ENCODE measurements around the gene FRZB. TPM values are rescaled to one million over a fixed set of nuclear protein-coding genes. Genes with fewer than 3 reads are reported as not detected.
"Not testable (repeated sequence)": the region's sequence is repeated elsewhere in the genome, so short reads cannot be mapped to it uniquely, and the experiment has no call there.

The FRZB gene
- total RNA-seq, 1 donor from 2014 or later, result 0.32 TPM

GRCh38 chr2:182890305-182890704, 23.9 kb upstream of the FRZB start:
- ATAC-seq, result no peak

DNA sequence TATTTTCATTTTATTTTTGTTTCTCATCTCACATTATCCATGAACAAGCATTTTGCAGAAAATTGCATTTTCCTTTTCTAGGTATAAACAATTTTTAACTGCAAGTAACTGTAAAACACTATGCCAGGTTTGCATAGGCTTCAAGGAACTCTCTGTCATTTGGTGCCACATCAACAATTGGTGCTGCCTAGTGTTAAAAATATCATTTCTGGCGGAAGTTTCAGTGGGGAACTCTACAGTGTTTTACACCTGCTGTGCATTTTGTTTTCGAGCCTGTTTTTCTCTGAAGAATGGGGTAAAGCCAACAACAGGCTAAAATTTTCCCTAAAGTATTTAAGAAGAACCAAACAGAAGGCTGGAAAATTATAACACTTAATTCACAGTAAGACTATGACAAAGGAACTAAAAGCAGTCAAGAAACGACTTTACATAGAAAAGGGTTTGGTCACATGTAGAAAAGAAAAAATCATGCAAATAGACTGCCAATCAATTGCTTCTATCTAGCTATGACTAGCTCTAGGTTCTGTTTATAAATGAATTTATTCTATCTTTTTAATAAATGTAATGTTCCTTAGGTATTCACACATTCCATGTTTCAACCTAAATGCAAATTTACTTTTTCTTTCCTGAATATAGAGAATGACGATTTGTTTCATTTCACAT, 21.4 kb upstream of the FRZB start:
- ATAC-seq, result no peak

DNA sequence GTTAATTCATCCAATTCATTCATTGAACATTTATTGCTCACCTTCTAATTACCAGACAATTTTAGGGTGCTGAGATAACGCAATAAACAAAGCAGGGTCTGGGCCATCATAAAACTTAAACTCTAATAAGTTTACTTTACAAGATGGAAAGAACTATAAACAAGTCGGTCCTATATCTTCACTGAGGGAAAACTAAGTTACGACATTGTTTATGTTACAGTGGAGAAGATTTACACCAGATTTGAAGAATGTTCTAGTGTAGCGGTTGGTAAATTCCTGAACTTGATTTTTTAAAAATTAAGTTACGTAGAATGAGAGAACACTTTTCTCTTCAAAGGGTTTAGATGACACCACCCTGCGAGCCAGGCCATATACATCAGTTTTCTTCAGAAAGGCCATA, 20.7 kb upstream of the FRZB start:
- no peak for ATAC-seq

GRCh38 chr2:182885771-182886170, 19.3 kb upstream of the FRZB start:
- ATAC-seq, result no peak

DNA sequence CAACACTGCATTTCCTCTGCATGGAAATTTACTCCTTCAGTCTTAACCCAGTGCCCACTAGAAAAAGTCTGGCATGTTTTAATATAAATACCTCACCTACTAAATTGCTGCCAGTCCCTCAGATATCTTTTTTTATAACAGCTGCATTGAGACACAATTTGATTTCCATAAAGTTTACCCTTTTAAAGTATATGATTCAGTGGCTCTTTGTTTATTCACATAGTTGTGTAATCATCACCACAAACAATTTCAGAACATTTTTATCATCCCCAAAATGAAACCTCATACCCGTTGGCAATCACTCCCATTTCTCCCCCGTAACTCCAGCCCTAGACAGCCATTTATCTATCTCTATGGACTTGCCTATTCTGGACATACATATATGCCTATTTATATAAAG, 17.0 kb upstream of the FRZB start:
- no peak for ATAC-seq

- not testable (repeated sequence) for ATAC-seq
These were observed 13.7 kb upstream of the FRZB start for GRCh38 chr2:182880100-182880499.

DNA sequence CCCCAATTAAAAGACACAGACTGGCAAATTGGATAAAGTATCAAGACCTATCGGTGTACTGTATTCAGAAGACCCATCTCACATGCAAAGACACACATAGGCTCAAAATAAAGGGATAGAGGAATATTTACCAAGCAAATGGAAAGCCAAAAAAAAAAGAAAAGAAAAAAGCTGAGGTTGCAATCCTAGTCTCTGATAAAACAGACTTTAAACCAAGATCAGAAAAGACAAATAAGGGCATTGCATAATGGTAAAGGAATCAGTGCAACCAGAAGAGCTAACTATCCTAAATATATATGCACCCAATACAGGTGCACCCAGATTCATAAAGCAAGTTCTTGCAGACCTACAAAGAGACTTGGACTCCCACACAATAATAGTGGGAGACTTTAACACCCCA, 10.2 kb upstream of the FRZB start:
- not testable (repeated sequence) for ATAC-seq

- no peak for ATAC-seq
These were observed 3.8 kb upstream of the FRZB start for GRCh38 chr2:182870227-182870626.

DNA sequence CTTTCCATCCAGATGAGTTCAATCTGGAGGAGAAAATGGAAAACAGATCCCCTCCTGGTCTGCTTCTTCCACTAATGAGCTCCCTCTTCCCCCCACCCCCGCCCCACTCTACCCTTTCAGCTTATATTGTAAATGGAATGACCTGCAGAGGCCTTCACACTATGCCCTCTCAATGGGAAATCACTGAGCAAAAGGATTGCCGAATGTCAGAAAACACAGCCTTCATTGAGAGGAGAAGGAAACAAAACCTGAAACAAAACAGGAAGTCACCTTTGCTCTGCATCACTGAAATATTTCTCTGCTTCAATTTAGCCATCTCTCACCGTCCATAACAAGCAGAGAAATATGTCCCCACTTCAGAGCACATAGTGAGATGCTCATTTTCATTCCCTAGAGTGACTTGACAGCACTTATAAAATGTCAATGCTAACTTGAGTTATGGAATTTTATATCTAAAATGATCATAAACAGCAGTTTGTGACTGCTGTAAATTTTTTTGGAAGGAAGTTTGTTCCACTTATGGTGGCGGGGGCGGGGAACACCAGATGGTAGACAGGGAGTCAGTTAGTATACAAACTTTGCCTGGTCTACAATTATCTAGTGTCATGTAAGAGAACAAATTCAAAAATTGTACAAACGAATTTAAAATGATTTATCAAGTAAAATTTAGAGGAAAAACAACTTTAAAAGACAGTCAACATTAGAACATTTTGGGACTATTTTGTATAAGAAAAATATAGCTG, 1.8 kb upstream of the FRZB start:
- no peak for ATAC-seq

- no peak for ATAC-seq
These were observed 1.1 kb upstream of the FRZB start for GRCh38 chr2:182867426-182868053.

GRCh38 chr2:182866095-182866460, 359 bp downstream of the FRZB start:
- ATAC-seq, result peak; percentile 17

DNA sequence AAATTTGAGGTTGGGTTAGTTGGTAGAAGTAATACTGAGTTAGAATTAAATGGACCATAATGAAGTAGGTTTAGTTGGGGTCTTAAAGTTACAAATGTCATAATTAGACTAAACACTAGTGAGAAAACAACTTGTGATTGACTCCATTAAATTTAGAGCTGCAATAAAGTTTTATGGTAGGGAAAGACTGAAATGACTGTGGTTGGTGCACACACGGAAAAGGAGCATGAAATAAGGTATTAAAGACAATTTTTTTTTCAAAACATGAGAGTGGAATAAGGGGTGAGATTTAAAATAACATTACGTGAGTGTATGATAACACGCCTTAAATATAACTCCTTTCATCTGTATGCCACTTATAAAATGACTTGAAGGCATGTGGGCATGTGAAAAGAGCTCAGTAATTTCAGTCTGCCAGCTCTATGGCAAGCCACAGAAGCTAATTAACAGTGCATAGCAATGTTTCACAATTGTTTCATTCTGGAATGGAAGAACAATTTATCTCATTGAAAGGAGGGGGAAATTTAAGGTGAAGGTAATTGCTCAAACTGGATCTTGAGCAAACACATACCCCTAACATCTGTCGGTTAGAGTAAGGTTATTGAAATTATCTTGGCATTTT, 1.4 kb downstream of the FRZB start:
- no peak for ATAC-seq

DNA sequence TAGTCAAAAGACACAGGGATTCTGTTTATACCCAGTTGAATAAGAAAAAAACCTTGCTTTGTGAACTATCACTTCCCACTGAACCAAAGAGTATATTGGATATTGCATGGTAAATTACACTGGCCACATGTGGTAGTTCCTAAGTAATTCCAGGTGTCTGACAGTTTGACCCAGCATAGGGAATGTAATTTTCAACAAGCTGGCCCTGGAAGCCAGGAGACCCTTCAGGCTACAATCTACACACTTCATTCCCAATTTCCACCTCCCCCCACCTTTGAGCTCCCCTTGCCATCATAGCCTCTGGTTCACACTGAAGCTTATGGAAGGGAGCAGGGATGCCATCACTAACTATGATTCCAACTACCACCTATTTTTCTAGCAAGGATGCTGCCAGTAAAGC, 2.8 kb downstream of the FRZB start:
- no peak for ATAC-seq

- ATAC-seq, result no peak
These were observed 4.3 kb downstream of the FRZB start for GRCh38 chr2:182862091-182862490.

DNA sequence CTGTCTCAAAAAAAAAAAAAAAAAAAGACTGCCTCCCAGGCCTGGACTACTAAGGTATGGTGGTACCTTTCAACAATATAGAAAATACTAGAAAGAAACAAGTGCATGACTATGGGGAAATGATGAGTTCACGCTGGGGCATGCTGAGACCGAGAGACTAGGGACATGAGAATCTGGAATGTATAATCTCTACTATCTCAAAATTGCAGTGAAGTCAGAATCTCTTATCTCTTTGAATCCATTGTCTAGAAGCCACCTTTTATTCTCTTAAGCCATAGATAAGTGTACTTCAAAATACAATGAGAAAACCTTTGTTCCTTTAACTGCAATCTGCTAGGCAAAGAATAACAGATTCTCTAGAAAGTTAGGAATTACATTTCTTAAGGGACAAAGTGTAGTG, 5.6 kb downstream of the FRZB start:
- no peak for ATAC-seq

DNA sequence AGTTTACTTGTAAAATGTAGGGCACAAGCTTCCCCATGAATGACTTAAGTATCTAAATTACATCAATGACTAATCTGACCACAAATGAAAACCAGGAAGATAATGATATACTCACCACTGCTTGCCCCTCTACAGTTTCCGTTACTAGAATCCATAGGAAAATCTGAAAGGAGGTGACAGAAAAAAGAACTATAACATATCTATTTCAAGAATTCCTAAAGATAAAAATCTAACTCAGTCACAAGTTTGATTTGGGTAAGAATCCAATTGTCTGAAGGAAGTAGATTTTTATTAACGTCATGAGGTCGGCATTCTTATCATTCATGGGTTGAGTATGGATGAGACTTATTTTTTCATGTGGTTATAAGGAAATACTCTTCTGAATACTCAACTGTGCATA, 7.8 kb downstream of the FRZB start:
- no peak for ATAC-seq

DNA sequence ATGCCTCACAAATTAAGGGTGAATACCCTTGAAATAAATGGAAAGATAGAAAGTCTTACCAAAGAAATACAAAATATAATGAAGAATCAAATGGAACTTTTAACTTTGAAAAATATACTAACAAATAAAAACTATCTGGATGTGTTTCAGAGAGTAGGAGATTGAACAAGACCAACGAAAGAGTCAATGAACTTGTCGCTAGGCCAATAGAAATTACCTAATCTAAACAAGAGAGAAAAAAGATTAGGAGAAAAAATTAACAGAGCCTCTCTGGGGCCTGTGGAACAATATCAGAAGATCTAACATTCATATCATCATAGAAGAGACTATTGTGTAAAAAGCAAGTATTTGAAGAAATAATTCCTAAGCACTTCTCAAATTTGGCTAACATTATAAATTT, 11.1 kb downstream of the FRZB start:
- no peak for ATAC-seq

- no peak for ATAC-seq
These were observed 11.9 kb downstream of the FRZB start for GRCh38 chr2:182854375-182855105.

GRCh38 chr2:182852801-182853200, 13.6 kb downstream of the FRZB start:
- no peak for ATAC-seq

DNA sequence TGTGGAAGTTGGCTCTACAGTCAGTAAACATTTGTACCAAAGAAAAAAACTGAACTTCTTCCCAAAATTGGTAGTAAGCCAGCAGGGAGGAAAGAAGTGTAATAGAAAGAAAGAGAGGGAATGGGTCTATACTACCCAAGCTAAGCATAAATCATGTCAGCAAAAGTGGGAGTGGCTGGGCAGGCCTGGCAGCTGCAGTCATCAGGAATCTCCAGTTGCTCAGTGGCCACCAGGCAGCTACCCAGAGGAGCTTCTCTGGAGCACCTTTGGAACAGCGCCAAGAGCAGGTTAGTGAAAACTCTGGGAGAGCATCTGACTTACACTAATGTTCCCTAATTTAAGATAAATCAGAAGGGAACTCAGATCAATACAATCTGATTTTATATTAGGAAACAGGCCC, 14.3 kb downstream of the FRZB start:
- no peak for ATAC-seq

DNA sequence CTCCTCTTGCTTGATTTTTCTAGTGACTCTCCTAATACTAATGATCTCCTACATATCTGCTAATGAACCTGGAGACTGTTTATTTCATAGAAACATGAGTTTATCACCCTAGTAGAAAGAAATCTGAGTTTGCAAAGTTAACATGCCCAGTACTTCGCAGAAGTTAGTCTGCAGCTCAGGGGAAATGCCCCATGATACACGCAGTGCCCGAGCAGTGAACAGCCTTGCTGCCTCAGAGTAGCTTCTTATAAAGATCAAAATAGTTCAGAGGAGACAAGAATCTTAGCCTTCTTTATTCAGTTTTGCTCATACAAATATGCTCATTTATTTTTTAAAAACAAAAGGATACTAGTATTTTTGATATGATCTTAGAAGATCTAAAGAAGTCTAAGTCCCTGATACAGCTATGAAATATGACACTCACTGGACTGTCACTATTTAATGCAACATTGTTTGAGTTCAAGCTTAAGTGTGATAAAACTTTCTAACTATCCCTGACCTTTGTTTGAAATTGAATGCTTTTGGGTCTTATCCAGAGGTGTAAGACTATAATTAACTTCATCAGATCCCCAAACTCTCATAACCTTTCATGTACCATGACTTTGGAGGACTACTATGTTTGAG, 20.5 kb downstream of the FRZB start:
- ATAC-seq, result no peak

- ATAC-seq, result no peak
These were observed 30.0 kb downstream of the FRZB start for GRCh38 chr2:182836451-182836850.
